Activated gamma-delta T cell (primary cell): ENCODE measurements around the gene PRKN.

Experiments used
- DNase-seq: peaks from one replicate; lab custom pipeline; 2025; lab: John Stamatoyannopoulos, UW

Gene PRKN

DNA sequence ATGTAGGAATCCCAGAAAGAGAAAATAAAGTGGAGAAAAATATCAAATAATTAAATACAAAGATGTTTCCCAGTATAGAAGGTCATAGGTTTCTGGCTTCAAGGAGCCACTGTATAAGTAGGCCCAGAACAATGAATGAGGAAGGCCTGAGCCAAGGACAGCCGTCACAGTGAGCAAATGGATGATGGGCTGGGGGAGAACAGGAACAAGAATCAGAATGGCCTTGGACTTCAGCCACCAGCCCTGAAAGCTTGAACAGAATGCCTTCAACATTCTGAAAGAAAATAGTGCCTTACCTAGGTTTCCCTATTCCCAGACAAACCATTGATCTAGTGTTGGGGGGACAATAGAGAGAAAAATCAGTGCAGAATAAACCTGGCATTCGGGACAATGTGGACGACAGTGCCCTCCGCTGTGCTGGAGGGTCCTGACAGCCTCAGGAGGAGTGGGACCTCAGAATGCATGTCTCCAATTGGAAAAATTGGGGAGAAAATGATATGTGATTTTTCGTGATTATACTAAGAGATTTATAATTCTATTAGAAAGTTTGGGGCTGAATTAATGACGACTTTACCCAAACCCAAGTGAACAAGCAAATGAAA is 1119.8 kb downstream of the PRKN start:
- DNase-seq = no peak

DNA sequence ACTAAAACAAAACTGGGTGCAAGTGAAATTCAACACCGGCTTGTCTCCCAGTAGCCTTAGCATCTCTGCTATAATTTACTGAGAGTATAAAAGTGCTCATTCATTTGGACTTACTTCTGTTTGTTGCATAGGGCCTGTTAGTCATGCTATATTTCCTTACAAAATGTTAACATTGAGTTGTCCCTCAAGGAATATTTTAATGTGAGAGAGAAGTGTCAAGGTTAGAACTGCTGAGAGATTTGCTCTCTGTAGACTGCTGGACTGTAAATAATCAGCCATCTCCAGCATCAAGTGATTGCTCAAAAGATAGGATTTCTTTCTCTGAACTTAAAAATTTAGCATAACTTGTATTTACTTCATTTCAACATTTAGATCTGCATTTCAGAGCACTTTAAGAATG is 1125.2 kb downstream of the PRKN start:
- DNase-seq = no peak

DNA sequence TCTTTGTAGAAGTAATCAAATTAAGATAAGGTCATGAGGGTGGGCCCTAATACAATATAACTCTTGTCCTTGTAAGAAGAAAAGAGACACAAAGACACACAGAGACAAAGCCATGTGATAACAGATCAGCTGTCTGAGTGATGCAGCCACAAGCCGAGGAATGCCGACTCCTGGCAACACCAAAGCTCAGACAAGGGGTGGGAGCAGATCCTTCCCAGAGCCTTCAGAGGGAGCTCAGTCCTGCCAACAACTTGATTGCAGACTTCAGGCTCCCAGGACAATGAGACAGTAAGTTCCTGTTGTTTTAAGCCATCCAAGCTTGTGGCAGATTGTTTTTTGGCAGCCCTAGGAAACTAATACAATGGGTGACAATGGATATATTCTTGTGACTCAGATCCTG is 1128.7 kb downstream of the PRKN start:
- no peak for DNase-seq

DNA sequence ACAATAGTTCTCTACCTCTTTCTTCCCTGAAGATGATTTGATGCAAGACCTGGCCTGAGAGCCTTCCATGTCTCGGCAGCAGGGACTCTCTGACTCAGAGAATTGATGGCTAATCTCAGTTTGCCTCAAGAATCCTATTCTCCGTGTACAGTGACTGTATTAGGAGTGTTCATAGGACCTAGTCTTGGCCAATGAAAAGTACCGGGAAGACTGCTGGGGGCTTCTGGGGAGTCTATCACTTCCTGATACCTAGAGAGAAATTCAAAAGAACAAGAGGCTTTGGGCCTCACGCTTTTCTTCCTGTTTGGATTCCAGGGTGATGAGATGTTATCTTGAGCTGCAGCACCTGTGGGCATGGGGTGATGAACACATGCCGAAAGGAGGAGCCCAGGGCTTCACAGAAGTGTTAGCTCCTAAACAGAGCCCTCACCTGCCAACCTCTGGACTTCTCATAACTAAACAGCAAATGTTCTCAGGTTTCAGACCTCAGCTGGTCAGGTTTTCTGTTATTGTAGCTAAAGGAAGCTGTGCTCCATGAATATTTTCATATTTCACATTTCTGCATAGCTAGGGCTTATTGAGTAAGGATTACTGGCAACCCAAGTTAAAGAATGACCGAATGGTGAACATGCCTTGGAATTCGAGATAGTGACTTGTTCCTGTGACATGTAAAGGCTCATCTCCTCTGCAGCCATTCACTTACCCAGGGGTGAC is 1130.6 kb downstream of the PRKN start:
- DNase-seq = no peak

DNA sequence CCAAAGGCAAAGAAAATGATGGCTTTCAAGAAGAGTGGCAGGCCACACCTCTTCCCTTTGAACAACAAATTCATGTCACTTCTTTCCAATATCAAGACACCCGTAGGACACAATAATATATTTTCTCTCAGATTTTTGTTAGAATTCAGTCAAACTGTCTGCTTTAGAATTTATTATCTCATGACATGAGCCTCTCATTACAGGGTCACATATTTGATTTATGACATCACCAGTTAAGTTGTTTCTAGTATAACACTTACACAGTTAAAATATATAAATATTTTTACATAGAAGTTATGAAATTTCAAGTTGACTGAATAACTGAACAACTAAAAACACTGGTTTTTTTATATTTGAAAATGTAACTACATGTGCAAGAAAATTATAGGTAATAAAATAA is 1133.2 kb downstream of the PRKN start:
- no peak for DNase-seq

DNA sequence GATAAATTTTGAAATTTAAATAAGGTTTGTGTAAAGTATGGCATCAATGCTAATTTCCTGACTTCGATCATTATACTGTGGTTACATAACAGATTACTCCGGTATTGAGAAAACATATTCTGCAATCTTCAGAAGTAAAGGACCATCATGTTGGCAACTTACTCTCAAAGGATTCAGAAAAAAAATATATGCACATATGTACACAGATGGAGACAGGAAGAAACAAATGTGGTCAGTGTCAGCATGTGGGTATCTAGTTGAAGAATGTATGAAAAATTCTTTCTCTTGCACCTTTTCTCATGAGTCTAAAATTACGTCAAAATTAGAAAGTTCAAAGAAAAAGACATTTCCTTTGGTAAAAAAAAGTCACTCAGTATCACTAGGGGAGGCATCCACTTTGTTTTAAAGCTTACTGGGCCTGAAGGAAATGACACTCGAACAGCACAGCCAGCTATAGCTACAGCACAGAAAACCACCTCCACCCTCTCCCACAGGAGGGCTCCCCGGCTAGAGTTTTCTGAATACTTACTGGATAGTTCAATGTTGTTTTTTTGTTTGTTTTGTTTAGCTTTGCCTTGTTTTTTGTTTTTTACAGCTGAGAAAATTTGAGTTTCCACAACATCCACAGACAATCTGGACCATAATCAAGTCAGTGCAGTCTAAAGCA is 1136.5 kb downstream of the PRKN start:
- no peak for DNase-seq

DNA sequence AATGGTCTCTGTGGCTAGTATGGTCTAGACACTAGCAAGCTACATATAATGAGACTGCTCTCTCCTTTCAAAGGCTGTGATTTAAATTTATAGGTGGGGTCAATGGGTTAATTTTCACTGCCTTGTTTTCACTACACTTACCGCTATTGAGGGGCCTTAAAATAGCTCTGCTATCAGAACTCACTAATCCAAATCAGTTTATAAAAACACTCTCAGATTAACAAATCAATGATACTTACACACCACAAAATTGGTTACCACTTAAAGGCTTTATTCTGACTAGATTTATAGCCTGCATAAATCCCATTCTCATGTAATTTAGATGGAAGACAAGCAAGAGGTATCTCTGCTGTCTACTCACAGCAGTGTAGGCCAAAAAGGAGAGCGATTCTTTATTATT is 1140.7 kb downstream of the PRKN start:
- no peak for DNase-seq

DNA sequence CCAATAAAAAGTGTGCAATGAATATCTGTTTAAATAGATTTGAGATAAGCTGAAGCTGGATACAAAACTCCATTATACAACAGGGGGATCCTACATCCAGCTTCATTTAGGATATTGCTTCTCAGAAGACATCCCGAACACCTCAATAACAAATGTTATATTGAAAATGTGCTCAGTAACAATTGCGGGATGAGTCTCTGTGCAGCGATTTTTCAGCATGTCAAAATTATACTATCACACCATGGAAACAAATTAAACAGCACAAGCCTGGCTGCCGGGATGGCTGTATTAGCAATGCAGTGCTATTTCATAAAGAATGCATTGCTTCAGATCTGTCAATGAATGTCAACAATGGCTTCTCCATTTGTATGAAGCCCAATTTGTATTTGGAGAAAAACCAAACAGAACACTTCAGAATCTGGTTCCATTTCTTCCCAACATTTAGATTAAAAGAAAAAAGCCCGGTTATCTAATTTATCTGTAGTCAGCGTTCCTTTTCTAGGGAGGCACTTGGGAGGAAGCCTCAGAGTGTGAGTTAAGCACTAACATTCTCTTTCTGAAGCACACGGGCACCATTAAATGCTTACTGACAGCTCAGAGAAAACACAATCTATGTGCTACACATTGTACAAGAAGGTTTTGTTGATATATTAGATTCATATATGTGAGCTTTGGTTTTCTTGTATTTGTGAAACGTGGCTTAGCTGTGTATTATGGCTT is 1142.8 kb downstream of the PRKN start:
- DNase-seq = no peak

DNA sequence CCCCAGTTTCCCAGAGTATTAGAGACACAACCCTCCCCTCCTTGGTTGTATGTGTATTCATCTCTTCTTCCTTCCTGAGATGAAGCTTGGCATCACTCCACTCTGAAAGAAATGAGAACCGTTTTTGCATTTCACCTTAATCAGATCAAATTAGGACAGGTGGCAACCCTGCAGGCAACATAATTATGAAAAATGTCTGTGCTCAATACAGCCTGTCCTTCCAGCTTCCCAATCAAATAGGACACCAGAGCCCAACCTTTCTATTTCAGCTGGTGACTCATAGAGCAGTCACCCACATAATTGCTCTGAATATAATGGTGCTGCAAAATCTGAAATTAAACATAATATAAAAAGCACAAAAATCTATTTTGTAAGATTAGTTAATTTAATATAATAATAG is 1143.5 kb downstream of the PRKN start:
- no peak for DNase-seq

DNA sequence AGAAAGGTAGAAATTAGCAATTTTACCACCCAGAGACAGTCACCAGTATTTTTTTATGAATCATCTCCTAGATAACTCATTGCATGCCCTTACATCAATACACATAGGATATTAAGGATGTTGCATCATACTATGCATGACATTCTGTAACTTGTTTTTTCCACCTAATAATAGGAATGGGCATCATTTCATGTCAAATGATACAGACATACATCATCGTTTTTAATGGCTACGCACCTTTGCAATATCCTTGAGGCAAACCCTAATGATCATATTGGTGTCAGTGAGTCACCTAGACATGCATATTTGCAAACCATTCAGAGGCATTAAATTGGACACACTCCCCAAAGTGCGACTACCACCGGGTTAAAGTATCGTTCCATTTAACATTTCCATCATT is 1144.0 kb downstream of the PRKN start:
- DNase-seq = no peak

DNA sequence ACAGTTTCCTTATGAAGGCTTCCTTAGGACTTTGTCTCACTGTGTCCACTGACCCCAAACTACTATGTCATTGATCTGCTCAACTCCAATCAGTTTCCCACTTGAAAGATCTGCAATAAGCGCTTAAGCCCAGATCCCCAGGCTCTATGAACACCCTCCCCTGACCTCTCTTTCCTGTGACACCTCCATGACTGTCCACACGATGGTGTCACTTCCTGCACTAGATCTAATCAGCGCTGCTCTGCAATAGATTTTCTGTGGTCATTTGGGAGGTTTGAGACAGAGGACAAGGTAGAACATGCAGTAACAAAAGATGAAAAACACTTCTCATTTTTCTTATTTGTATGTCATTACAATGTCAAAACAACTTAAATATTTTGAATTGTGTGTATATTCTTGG is 1149.1 kb downstream of the PRKN start:
- no peak for DNase-seq

DNA sequence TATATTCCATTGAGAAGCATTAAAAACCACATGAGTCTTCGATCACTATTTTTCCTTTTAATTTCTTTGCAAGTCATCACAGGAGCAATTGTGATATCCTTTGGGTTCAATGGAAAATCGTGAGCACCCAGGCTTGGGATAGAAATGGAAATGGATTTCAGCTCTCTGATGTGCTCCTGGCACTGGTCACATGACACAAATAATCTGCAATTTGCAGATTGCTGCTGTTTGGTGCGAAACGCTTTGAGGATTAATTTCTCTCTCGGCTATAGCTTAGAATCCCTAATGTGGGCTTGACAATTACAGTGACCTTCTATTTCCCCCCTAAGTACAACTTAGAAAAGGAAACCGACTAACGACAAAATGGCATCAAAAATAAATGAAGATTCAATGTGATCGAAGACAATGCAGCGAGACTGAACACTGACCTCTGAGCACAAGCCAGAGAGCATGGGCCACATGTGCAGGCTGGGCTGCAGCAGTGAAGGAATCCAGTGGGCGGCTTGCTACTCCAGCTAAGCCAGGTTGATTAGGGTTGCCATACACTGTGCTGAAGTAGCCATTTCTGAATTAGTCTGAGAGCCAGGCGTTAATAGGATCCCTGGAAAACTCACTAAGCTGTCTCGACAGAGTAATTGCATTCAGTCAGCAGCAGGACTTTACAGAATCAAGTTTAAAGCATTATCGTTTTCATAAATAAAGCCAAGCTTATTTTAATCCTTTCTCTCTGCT is 1151.9 kb downstream of the PRKN start:
- DNase-seq = no peak

DNA sequence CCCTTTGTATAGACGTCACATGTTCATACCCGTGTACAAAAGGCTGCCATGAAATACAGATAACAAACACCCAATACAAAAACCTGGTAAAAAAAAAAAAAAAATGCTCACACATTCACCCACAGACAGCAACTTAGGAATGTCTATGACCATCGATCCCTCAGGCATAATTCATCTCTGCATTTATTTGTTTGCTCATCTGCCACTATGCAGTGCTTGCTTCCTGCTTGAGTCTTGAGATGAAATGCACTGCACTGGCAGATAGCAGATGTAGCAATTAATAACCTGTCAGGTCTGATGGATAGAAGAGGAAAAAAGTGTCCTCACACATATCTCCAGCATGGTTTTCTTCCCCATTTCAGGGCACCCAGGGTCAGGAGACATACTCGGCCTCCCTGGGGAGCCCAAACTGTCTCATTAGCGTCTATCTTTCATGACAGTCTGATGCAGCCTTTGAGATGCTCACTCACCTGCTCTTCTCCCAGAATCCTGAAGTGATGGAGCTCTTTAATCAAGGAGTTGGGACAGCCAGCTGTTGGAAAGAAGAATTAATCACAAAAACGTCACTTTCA is 1158.6 kb downstream of the PRKN start:
- DNase-seq = no peak

DNA sequence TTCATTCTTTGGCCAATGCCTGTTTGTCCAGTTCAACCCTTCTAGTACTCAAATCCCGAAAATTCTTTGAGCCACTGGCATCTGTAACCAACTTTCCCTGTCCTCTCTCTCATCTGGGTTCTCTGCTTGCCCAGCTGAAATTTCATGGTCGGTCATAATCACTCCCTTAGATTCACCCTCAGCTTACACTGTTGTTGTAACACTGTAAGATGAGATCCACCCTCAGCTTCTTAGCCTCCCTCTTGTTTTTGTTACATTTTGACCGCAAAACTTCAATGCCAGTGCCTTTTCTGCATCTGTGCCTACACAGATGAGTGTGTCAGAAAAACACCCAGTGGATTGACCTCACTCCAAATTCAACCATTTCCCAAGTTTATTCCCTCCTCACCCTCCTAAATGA is 1162.6 kb downstream of the PRKN start:
- no peak for DNase-seq

DNA sequence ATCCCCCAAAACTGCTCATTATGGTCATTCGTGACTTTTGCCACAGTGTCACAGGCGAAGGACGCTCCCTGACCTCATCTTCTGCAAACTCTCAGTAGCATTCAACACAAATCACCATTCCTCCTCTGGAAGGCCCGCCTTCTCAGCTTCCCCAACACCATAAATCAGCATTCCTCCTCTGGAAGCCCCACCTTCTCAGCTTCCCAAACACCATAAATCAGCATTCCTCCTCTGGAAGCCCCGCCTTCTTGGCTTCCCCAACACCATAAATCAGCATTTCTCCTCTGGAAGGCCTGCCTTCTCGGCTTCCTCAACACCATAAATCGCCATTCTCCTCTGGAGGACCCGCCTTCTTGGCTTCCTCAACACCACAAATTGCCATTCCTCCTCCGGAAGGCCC is 1165.7 kb downstream of the PRKN start:
- no peak for DNase-seq

DNA sequence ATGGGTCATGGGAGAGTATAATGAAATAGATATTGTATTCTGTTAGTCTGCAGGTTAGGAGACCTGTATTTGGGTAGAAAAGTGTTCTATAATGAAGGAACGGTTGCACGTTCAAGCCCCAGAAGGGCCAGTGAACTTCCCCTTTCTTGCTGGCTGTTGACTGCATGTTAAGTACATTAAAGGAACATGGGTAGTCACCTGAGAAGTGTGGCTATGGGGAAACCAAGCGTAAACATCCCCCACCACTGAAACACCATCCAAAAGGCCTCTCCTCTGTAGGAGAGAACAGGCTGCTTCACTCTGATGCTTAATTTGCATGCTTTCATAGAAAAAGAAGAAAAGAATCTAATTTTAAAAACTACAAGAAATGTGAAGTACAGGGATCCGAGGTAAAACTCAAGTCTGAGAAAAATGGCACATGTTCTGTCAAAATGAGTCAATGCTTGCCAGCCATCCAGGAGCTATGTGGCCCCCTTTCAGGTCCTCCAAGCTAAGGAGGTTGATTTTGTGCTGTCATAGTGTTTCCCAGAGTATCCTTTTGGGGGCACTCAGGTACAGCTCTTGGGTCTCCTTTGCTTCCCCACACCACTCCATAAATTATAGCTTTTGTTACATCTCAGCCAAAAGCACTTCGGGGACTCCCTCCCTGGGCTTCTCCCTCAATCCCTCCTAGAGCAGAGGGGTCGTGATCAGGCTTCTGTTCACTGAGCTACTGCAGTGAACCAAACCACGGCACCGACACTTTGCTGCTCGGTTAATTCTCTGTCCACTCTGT is 1170.0 kb downstream of the PRKN start:
- no peak for DNase-seq

DNA sequence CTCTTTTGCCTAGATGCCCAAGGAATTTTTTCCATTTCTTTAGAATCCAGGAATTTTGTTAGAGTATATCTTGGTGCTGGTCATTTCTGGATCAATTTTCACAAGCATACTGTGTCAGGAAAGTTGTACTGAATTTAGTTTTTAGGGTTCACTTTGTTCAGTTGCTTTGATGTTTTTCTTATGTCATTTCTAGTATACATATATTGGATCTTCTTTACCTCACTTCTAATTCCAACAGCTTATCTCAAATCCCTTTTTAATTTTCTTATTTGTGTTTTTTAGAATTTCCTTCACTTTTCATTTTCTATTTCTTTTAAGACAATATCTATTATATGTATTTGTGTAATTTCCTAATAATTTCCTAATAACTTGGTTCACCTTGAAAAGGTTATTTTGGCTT is 1172.7 kb downstream of the PRKN start:
- DNase-seq = no peak

DNA sequence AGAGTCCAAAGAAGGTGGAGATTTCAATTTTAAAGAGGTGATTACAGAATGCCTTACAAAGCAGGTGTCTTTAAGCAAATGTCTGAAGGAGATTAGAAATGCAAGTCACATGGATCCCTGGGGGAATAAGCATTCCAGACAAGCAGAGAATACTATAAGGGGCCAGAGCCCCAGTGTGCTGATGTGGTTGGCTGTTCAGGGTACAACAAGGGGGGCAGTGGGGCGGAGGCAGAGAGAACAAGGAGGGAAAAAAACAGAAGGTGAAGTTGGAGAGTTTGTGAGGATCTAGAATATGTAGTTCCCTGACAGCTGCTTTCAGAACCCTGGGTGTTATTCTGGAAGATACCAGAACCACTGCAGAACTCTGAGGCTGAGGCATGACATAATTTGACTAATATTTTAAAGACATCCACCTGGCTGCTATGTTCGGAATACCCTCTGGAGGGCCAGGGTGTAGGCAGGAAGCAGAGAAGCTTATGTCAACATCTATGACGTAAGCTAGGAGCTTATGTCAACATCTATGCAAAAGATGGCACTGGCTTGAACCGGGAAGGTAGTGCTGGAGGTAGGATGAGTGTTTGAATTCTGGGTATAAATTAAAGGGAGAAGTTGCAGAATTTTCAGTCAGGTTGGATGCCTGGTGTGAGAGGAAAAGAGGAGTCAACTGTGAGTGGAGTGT is 1177.5 kb downstream of the PRKN start:
- no peak for DNase-seq

DNA sequence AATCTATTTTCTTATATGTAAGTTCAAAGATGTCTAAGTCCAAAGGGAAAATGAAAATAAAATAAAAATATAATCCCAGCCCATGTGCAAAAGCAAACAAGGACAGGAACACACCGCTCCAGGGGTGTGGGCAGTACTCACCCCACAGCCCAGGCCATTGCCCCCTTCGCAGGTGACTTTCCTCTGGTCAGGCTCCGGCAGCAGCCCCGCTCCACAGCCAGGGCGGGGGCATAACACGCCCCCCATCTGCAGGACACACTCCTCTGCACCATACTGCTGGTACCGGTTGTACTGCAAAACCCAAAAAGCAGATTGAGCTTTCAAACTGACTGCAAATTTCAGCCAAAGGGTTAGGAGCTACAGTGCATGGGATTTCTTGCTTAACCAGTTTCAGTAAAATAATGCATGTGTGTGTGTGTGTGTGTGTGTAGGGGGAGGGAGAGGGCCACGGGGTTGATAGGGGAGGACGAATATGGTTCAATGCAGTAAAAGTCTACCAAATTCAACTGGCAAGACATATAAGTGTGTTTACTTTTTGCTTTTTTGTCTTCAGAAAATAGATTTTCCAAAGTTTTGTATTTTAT is 1178.8 kb downstream of the PRKN start:
- DNase-seq = no peak

DNA sequence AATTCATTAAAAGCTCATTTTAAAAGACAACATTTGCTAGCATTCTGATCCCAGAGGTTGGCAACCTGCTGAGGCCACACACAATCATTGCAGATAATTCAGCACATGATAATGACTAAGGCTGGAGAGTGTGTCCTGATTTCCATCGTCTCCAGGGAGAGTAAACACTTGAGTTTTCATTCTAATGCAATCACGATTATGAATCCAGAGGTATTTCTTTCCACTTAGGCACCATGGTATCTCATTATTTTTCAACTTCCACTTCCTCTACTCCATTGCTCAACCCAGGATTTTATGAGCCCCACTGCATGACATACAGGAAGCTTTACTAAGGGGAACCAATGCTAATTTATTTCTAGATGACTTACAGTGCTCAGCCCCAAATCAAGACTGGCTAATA is 1179.9 kb downstream of the PRKN start:
- DNase-seq = no peak
